OCI-LY7 (cell line): Measurements from ENCODE around the gene FAM135A.

ENCODE experiments used
- CTCF ChIP-seq: fragments of 200-600 bp; sonication (generic); conservative IDR thresholded peaks from 2 replicates; pipeline ENCODE4 v1.5.1; 2014; ENCODE audit warnings: mild to moderate bottlenecking, antibody characterized with exemption, low read length, moderate library complexity, mixed read lengths
- EZH2phosphoT487 ChIP-seq: fragments of 200-600 bp; sonication (generic); IDR thresholded peaks from 2 replicates; pipeline ENCODE4 v1.6.1; 2018; ENCODE audit warnings: low read depth, borderline replicate concordance, mild to moderate bottlenecking, mixed run types, antibody characterized with exemption, low read length, moderate library complexity, mixed read lengths

DNA sequence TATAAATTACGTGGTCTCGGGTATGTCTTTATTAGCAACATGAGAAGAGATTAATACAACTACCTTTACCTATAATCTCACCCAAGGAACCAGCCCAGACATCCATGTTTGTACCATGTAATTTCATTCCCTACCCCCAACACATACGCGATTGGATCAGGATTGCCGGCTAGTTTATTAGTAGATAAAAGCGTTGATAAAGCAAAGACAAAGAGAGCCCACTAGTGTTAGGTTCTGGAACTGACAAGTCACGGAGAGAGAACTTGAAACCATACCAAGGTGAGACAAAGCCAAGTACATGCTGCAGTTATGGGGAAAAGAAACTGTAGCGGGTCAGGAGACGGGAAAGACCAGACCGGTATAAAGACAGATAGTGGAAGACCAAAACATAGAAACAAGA is 37.4 kb upstream of the FAM135A start:
- TF ChIP-seq CTCF: peak; percentile 70
- no peak for TF ChIP-seq EZH2phosphoT487
